SK-N-SH treated with all-trans-retinoic acid at 6 μM for 48 hours (cell line): ENCODE results near the gene MUSK.

Source experiments
- ATAC-seq: fragments of 200-7000 bp; cut with Tn5 transposase; 3 replicates; pipeline ENCODE4 v1.9.1; 2020; ENCODE audit warnings: mild to moderate bottlenecking, moderate library complexity
- ARNTL ChIP-seq: fragments of 450-650 bp; formaldehyde crosslinking; IDR thresholded peaks from 2 replicates; pipeline ENCODE4 v1.5.0; 2020; ENCODE audit warnings: low read depth, mild to moderate bottlenecking, moderate library complexity, borderline replicate concordance
- BACH2 ChIP-seq: fragments of 250-450 bp; sonication (Bioruptor Pico); IDR thresholded peaks from 2 replicates; pipeline ENCODE4 v1.9.0; 2021; ENCODE audit warnings: mild to moderate bottlenecking, borderline replicate concordance
- CREB5 ChIP-seq: fragments of 250-450 bp; sonication (Bioruptor Pico); IDR thresholded peaks from 2 replicates; pipeline ENCODE4 v1.5.1; 2020; ENCODE audit warnings: low read depth, mild to moderate bottlenecking, moderate library complexity
- CSDC2 ChIP-seq: fragments of 250-450 bp; sonication (Bioruptor Pico); IDR thresholded peaks from 2 replicates; pipeline ENCODE4 v1.5.0; 2020; ENCODE audit warnings: mild to moderate bottlenecking, moderate library complexity
- CSRNP3 ChIP-seq: fragments of 250-450 bp; sonication (Bioruptor Pico); IDR thresholded peaks from 2 replicates; pipeline ENCODE4 v1.5.1; 2021; ENCODE audit warnings: mild to moderate bottlenecking, moderate library complexity
- ESRRG ChIP-seq: fragments of 250-450 bp; sonication (Bioruptor Pico); IDR thresholded peaks from 2 replicates; pipeline ENCODE4 v1.6.1; 2021; ENCODE audit warnings: mild to moderate bottlenecking
- GLIS3 ChIP-seq: fragments of 250-450 bp; sonication (Bioruptor Pico); IDR thresholded peaks from 2 replicates; pipeline ENCODE4 v1.5.0; 2020; ENCODE audit warnings: mild to moderate bottlenecking, moderate library complexity
- ISL1 ChIP-seq: fragments of 250-450 bp; sonication (Bioruptor Pico); IDR thresholded peaks from 2 replicates; pipeline ENCODE4 v2.1.2; 2022; ENCODE audit warnings: mild to moderate bottlenecking, moderate library complexity
- OSR1 ChIP-seq: fragments of 250-450 bp; sonication (Bioruptor Pico); IDR thresholded peaks from 2 replicates; pipeline ENCODE4 v1.8.0; 2022; ENCODE audit warnings: moderate library complexity, mild to moderate bottlenecking, inconsistent platforms
- POU6F1 ChIP-seq: fragments of 250-450 bp; sonication (Bioruptor Pico); IDR thresholded peaks from 2 replicates; pipeline ENCODE4 v1.8.0; 2021; ENCODE audit warnings: low read depth, mild to moderate bottlenecking, moderate library complexity, borderline replicate concordance
- PPARA ChIP-seq: fragments of 250-450 bp; sonication (Bioruptor Pico); IDR thresholded peaks from 2 replicates; pipeline ENCODE4 v1.5.0; 2020; ENCODE audit warnings: mild to moderate bottlenecking, borderline replicate concordance
- TCF4 ChIP-seq: fragments of 250-450 bp; sonication (Bioruptor Pico); IDR thresholded peaks from 2 replicates; pipeline ENCODE4 v1.8.0; 2021; ENCODE audit warnings: mild to moderate bottlenecking, moderate library complexity, borderline replicate concordance
- TOX ChIP-seq: fragments of 250-450 bp; sonication (Bioruptor Pico); IDR thresholded peaks from 2 replicates; pipeline ENCODE4 v1.8.0; 2021; ENCODE audit warnings: mild to moderate bottlenecking, moderate library complexity, borderline replicate concordance
- TSHZ2 ChIP-seq: fragments of 250-450 bp; sonication (Bioruptor Pico); IDR thresholded peaks from 2 replicates; pipeline ENCODE4 v1.5.0; 2020; ENCODE audit warnings: mild to moderate bottlenecking, moderate library complexity
- ZC3H10 ChIP-seq: fragments of 250-450 bp; sonication (Bioruptor Pico); IDR thresholded peaks from 2 replicates; pipeline ENCODE4 v1.5.1; 2021; ENCODE audit warnings: mild to moderate bottlenecking, moderate library complexity
- ZFP30 ChIP-seq: fragments of 450-650 bp; formaldehyde crosslinking; IDR thresholded peaks from 2 replicates; pipeline ENCODE4 v1.5.0; 2022; ENCODE audit warnings: mild to moderate bottlenecking, moderate library complexity
- ZNF565 ChIP-seq: fragments of 450-650 bp; formaldehyde crosslinking; conservative IDR thresholded peaks from 2 replicates; pipeline ENCODE4 v1.5.0; 2020; ENCODE audit warnings: low read depth, mild to moderate bottlenecking, moderate library complexity
- ZNF70 ChIP-seq: fragments of 450-650 bp; formaldehyde crosslinking; IDR thresholded peaks from 2 replicates; pipeline ENCODE4 v1.5.0; 2020; ENCODE audit warnings: mild to moderate bottlenecking, moderate library complexity
- ZNF8 ChIP-seq: fragments of 450-650 bp; formaldehyde crosslinking; IDR thresholded peaks from 2 replicates; pipeline ENCODE4 v1.5.0; 2020; ENCODE audit warnings: mild to moderate bottlenecking, moderate library complexity

The MUSK gene

GRCh38 chr9:110835859-110836271, 167.3 kb downstream of the MUSK start (continued):
- TF ChIP-seq PPARA (no peak), TCF4 (no peak), GLIS3 (CRISPR knock-in tag) (no peak), CREB5 (CRISPR knock-in tag) (no peak), ZC3H10 (CRISPR knock-in tag) (no peak)

- no peak for ATAC-seq
- no peak for TF ChIP-seq ARNTL
- no peak for TF ChIP-seq ZNF8 (CRISPR knock-in tag)
- TF ChIP-seq TOX (CRISPR knock-in tag): no peak
- no peak for TF ChIP-seq TCF4
- no peak for TF ChIP-seq OSR1 (CRISPR knock-in tag)
- no peak for TF ChIP-seq ZNF565 (CRISPR knock-in tag)
- TF ChIP-seq ZC3H10 (CRISPR knock-in tag): no peak
- TF ChIP-seq ZFP30 (CRISPR knock-in tag): no peak
- no peak for TF ChIP-seq ZNF70
These were observed 168.9 kb downstream of the MUSK start for GRCh38 chr9:110837401-110838005.

GRCh38 chr9:110842169-110842568, 173.6 kb downstream of the MUSK start:
- no peak for ATAC-seq
- TF ChIP-seq ZFP30 (CRISPR knock-in tag) (no peak), ZNF565 (CRISPR knock-in tag) (no peak), ZC3H10 (CRISPR knock-in tag) (no peak), ARNTL (no peak), POU6F1 (no peak), ZNF8 (CRISPR knock-in tag) (no peak), PPARA (no peak), TCF4 (no peak), BACH2 (CRISPR knock-in tag) (no peak), ISL1 (CRISPR knock-in tag) (no peak), TOX (CRISPR knock-in tag) (no peak), TSHZ2 (CRISPR knock-in tag) (no peak), CREB5 (CRISPR knock-in tag) (no peak)

- no peak; the same call in 2 of the 3 replicates for ATAC-seq
- no peak for TF ChIP-seq CSRNP3
- no peak for TF ChIP-seq ISL1 (CRISPR knock-in tag)
- TF ChIP-seq ZNF8 (CRISPR knock-in tag): no peak
- no peak for TF ChIP-seq PPARA
- no peak for TF ChIP-seq BACH2 (CRISPR knock-in tag)
- TF ChIP-seq ZNF70: no peak
- no peak for TF ChIP-seq TSHZ2 (CRISPR knock-in tag)
- no peak for TF ChIP-seq ESRRG (CRISPR knock-in tag)
- TF ChIP-seq OSR1 (CRISPR knock-in tag): no peak
- TF ChIP-seq CREB5 (CRISPR knock-in tag): no peak
- TF ChIP-seq CSDC2 (CRISPR knock-in tag): no peak
- no peak for TF ChIP-seq TCF4
- no peak for TF ChIP-seq GLIS3 (CRISPR knock-in tag)
- no peak for TF ChIP-seq ZC3H10 (CRISPR knock-in tag)
- TF ChIP-seq, all 23 proteins: peak for 0
These were observed 174.4 kb downstream of the MUSK start for GRCh38 chr9:110842986-110843385.
